PC-9 (cell line): Measurements from ENCODE around the gene SEMA3C. TPM values are rescaled to one million over a fixed set of nuclear protein-coding genes. Genes with fewer than 3 reads are reported as not detected.

Experiments used
- BruUV-seq: library from RNA; stranded (reverse); fragments of 400-500 nt; replicated peaks from 2 replicates; lab custom pipeline; 2021; lab: Mats Ljungman, UMichigan
- CTCF ChIA-PET: fragments of 300-600 bp; sonication (Branson Sonifier 250); formaldehyde crosslinking; loops from one replicate; lab custom pipeline; 2022; ENCODE audit warnings: antibody characterized with exemption; lab: Charles Lee
- POLR2A ChIA-PET: fragments of 300-600 bp; sonication (Branson Sonifier 250); formaldehyde crosslinking; loops from one replicate; lab custom pipeline; 2022; ENCODE audit warnings: antibody characterized with exemption; ENCODE audit not compliant: unreplicated experiment; lab: Charles Lee
- DNase-seq, 2 experiments: peaks; one replicate each; pipeline versions ENCODE4 v3.0.0 to v3.0.0-alpha.2; 2015 to 2022; ENCODE audit warnings: mixed read lengths in 1 of 2
- H2AFZ ChIP-seq: fragments of 200-600 bp; sonication (generic); 2 replicates; pipeline ENCODE4 v1.8.1; 2017; ENCODE audit warnings: antibody characterized with exemption
- H3F3A ChIP-seq: fragments of 200-600 bp; sonication (generic); 2 replicates; pipeline ENCODE4 v1.8.1; 2017; ENCODE audit warnings: antibody characterized with exemption, mild to moderate bottlenecking, low read depth; ENCODE audit not compliant: insufficient read depth
- H3K27ac ChIP-seq: fragments of 200-600 bp; sonication (generic); 2 replicates; pipeline ENCODE4 v1.6.1; 2016; ENCODE audit warnings: mixed run types
- H3K27me3 ChIP-seq: fragments of 200-600 bp; sonication (generic); 2 replicates; pipeline ENCODE4 v1.6.1; 2016; ENCODE audit warnings: low read depth, mixed run types; ENCODE audit not compliant: insufficient read depth
- H3K36me3 ChIP-seq: fragments of 200-600 bp; sonication (generic); 2 replicates; pipeline ENCODE4 v1.6.1; 2016; ENCODE audit warnings: low read depth, mixed run types
- H3K4me1 ChIP-seq: fragments of 200-600 bp; sonication (generic); replicated peaks from 2 replicates; pipeline ENCODE4 v1.6.1; 2016; ENCODE audit warnings: mixed run types; ENCODE audit not compliant: insufficient read depth
- H3K4me2 ChIP-seq: fragments of 200-600 bp; sonication (generic); 2 replicates; pipeline ENCODE4 v1.6.1; 2017; ENCODE audit warnings: mixed run types
- H3K4me3 ChIP-seq: fragments of 200-600 bp; sonication (generic); 2 replicates; pipeline ENCODE4 v1.6.1; 2016; ENCODE audit warnings: mixed run types
- H3K79me2 ChIP-seq: fragments of 200-600 bp; sonication (generic); 2 replicates; pipeline ENCODE4 v1.6.1; 2017; ENCODE audit warnings: low read depth, mixed run types
- H3K9me2 ChIP-seq: fragments of 200-600 bp; sonication (generic); 2 replicates; pipeline ENCODE4 v1.8.1; 2017; ENCODE audit warnings: mild to moderate bottlenecking; ENCODE audit not compliant: insufficient read depth
- H3K9me3 ChIP-seq: fragments of 200-600 bp; sonication (generic); 2 replicates; pipeline ENCODE4 v1.8.1; 2016; ENCODE audit warnings: low read depth; ENCODE audit not compliant: insufficient read depth
- H4K20me1 ChIP-seq: fragments of 200-600 bp; sonication (generic); 2 replicates; pipeline ENCODE4 v1.8.1; 2017; ENCODE audit not compliant: insufficient read depth
- CTCF ChIP-seq: fragments of 200-600 bp; sonication (generic); conservative IDR thresholded peaks from 2 replicates; pipeline ENCODE4 v1.6.1; 2017; ENCODE audit warnings: mixed run types, antibody characterized with exemption, mild to moderate bottlenecking, moderate library complexity
- EZH2 ChIP-seq: fragments of 200-600 bp; sonication (generic); IDR thresholded peaks from 2 replicates; pipeline ENCODE4 v1.8.0; 2017; ENCODE audit warnings: antibody characterized with exemption, low read depth
- intact Hi-C: fragments of 100-400 bp; cut with micrococcal nuclease; formaldehyde crosslinking; loops from one replicate; pipeline ENCODE4 v1.10.0; 2022; ENCODE audit not compliant: unreplicated experiment
- total RNA-seq: library from RNA; stranded (reverse); gene quantifications from 2 replicates; pipeline ENCODE4 v1.2.3, GENCODE V29; 2021

The SEMA3C gene
- total RNA-seq, 1 experiment from 2014 or later: 19.9 TPM

- H3F3A ChIP-seq: no peaks in the 10 kb centered on the region
- TF ChIP-seq EZH2 (no peak), CTCF (no peak)
- 0 out of 2 replicates have a peak, but pooled peaks cover 3% of the 10 kb centered on the region for H3K79me2 ChIP-seq
- H3K4me2 ChIP-seq: no peak overlapping the region
- no peaks in the 10 kb centered on the region for H3K4me1 ChIP-seq
- H2AFZ ChIP-seq: no peak overlapping the region
- POLR2A ChIA-PET: no interaction called here
- no peaks in the 10 kb centered on the region for H3K9me3 ChIP-seq
- no peak overlapping the region for H3K27ac ChIP-seq
- intact Hi-C loops: no loop called here
- CTCF ChIA-PET: no interaction called here
- H3K9me2 ChIP-seq: no peaks in the 10 kb centered on the region
- H3K27me3 ChIP-seq: no peaks in the 10 kb centered on the region
- no peak for DNase-seq
- no peak overlapping the region for H3K4me3 ChIP-seq
- no TSS peak for BruUV-seq
- no peaks in the 10 kb centered on the region for H3K36me3 ChIP-seq
- no peaks in the 10 kb centered on the region for H4K20me1 ChIP-seq
Observed at GRCh38 chr7:80833289-80834268, 85.3 kb downstream of the SEMA3C start.

- no peaks in the 10 kb centered on the region for H4K20me1 ChIP-seq
- H2AFZ ChIP-seq: no peak overlapping the region
- DNase-seq: no peak
- H3K9me3 ChIP-seq: no peaks in the 10 kb centered on the region
- H3F3A ChIP-seq: no peaks in the 10 kb centered on the region
- no TSS peak for BruUV-seq
- H3K4me1 ChIP-seq: peaks cover 11% of the 10 kb centered on the region
- intact Hi-C loops: no loop called here
- H3K36me3 ChIP-seq: 0 out of 2 replicates have a peak, but pooled peaks cover under 1% of the 10 kb centered on the region
- TF ChIP-seq CTCF (no peak), EZH2 (no peak)
- CTCF ChIA-PET: no interaction called here
- H3K4me3 ChIP-seq: no peak overlapping the region
- 0 out of 2 replicates have a peak, but pooled peaks cover 3% of the 10 kb centered on the region for H3K79me2 ChIP-seq
- H3K27ac ChIP-seq: no peak overlapping the region
- no peaks in the 10 kb centered on the region for H3K27me3 ChIP-seq
- POLR2A ChIA-PET: no interaction called here
- H3K4me2 ChIP-seq: no peak overlapping the region
- H3K9me2 ChIP-seq: no peaks in the 10 kb centered on the region
Observed at GRCh38 chr7:80832006-80832405, 86.8 kb downstream of the SEMA3C start.

GRCh38 chr7:80830584-80831285 lies 88.1 kb downstream of the SEMA3C start:
- intact Hi-C loops: no loop called here
- no peak overlapping the region for H3K4me2 ChIP-seq
- no TSS peak for BruUV-seq
- H3K36me3 ChIP-seq: 0 out of 2 replicates have a peak, but pooled peaks cover 4% of the 10 kb centered on the region
- no peaks in the 10 kb centered on the region for H4K20me1 ChIP-seq
- H3K4me3 ChIP-seq: no peak overlapping the region
- POLR2A ChIA-PET: interaction anchor here (0.6 kb wide), 1 partner anchor 11 kb away, joined by 3 read pairs; no protein-coding TSS in a partner anchor
- H3K27ac ChIP-seq: no peak overlapping the region
- H3K27me3 ChIP-seq: no peaks in the 10 kb centered on the region
- no peak for DNase-seq
- H2AFZ ChIP-seq: no peak overlapping the region
- H3K9me3 ChIP-seq: no peaks in the 10 kb centered on the region
- peaks cover 14% of the 10 kb centered on the region for H3K4me1 ChIP-seq
- no peaks in the 10 kb centered on the region for H3K9me2 ChIP-seq
- 0 out of 2 replicates have a peak, but pooled peaks cover 3% of the 10 kb centered on the region for H3K79me2 ChIP-seq
- no peaks in the 10 kb centered on the region for H3F3A ChIP-seq
- CTCF ChIA-PET: interaction anchor here (0.5 kb wide), 1 partner anchor 8 kb away, joined by 3 read pairs; no protein-coding TSS in a partner anchor
- TF ChIP-seq EZH2 (no peak), CTCF (no peak)
